GM21423 (cell line): ENCODE results near the gene PREX1.
"Not testable (repeated sequence)": the region's sequence is repeated elsewhere in the genome, so short reads cannot be mapped to it uniquely, and the experiment has no call there.

Experiments
- ATAC-seq: cut with Tn5 transposase; IDR thresholded peaks from one replicate; pipeline ENCODE4 v1.9.1; 2021; ENCODE audit warnings: mild to moderate bottlenecking, moderate library complexity; ENCODE audit not compliant: unreplicated experiment

PREX1 gene

DNA sequence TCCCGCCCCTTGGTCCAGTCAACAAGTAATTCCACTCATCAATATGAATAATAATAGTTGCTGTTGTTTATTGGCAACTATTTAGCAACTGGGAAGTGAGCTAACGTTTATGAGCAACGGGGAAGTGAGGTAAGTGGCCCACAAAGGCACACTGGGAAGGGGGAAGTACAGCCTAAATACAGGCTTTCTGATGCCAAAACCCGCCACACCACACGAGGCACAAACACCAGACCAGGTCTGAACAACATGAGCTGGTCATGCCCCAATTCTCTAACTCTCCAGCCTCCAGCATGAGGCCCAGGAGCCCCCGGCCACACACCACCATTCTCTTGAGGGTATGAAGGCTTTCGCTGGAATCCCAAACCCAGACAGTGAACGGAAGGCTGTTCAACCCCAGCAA, 50.8 kb downstream of the PREX1 start:
- no peak for ATAC-seq

DNA sequence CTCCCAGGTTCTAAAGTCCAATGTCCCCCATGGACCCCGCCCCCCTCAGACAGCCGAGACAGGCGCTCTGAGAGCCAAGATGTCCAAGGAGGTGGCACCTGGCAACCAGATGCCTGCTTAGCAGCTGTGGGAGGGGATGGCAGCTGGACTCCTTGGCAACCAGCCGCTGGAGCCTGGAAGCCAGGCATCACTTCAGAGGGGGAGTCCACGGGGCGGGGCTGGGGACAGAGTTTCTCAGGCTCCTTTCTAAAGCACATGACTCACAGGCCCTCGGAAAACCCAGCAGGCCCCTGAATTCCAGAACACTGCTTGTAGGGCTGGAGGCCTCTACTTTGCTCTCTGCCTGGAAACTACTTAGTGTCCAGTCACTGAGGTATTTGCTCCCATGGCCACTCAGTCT, 51.5 kb downstream of the PREX1 start:
- ATAC-seq, result no peak

DNA sequence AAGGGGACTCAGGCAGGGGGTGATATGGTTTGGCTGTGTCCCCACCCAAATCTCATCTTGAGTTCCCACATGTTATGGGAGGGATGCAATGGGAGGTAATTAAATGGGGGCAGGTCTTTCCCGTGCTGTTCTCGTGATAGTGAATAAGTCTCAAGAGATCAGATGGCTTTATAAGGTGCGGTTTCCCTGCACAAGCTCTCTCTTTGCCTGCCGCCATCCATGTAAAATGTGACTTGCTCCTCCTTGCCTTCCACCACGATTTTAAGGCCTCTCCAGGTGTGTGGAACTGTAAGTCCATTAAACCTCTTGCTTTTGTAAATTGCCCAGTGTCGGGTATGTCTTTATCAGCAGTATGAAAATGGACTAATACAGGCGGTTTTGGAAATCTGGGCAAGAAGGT, 52.3 kb downstream of the PREX1 start:
- ATAC-seq, result not testable (repeated sequence)

DNA sequence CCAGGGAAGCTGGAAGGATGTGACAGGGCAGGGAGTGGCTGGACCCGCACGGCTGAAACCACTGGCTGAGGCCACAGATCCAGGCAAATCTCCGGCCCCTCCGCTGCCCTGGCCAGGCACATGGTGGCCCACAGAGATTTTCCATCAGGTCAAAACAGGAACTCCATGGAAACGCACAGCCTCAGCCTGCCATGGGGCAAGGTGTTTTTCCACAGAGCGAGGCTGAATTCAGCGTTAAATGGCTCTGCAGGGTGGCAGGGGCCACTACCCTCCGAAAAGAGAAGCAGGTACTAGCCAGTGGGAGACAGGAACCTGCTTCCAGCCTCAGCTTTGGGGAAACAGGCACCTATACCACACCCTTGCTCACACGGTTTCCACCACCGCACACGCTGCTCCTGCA, 53.1 kb downstream of the PREX1 start:
- ATAC-seq, result no peak

DNA sequence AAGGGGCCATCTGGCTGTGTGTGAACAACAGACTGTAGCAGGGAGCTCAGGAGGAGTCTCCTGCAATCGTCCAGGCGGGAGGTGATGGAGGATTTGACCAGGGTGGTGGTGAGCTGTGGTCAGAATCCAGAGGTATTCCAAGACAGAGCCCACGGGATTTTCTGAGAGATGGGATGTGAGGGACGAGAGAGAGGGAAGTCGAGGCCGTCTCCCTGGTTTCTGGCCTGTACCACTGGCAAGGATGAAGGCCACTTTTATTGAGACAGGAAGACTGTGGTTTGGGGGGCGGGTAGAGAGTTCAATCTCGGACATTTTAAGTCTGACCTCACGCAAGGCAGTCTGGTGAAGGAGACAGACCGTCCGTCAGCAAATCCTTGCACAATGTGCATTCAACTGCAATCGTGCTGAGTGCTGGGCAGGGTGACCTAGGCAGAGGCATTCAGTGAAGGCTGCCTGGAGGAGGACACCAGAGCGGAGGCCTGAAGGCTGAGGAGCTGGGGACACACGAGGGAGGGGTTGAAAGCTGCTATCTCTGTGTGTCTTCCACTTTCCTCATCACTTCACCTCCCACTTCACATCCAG, 53.9 kb downstream of the PREX1 start:
- no peak for ATAC-seq

DNA sequence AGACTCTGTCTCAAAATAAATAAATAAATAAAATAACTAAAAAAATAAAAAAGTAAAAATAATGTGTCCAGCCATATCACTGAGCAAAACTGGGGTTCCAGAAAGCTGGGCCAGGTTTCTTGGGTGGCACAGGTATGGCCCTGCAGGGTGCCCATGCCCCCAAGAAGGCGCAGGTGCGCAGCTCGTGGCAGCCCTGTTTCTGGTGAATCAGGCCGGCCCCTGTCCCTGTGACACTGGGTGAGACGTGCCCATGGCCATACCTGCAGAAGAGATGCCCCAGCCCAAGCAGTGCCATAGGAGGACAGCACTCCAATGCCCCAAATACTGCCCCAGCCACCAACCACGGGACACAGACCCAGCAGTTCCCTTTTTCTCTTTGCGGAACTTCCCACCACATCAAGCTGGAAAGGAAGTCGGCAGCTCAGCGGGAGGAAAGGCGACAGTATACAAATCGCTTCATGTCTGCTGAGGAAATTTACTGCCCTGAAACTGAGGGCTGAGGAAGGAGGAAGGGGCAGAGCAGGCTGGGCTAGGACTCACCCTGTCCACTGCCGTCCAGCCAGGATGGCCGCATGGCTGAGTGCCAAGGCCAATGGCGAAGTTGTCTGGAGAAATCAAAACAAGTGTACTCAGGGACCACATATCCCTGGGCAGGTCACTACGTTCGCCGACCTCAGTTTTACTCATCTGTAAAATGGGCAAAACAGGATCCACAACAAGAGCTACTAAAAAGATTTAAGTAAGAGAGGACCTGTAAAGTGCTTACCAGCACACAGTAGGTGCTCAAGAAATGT, 55.4 kb downstream of the PREX1 start:
- ATAC-seq, result no peak

DNA sequence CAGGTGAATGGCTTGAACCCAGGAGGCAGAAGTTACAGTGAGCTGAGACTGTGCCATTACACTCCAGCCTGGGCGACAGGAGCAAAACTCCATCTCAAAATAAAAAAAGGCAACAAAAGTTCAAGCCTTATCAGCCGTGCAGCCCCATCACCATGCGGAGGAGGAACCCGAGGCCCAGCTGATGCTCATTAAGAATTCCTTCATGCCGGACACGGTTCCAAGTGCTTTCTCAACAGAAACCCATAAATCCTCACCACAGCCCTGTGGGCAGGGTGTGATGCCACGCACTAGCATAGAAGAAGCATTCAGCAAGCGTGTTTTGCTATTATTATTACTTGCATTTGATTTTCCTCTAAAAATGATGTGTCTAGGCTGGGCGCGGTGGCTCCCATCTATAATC, 56.3 kb downstream of the PREX1 start:
- no peak for ATAC-seq

DNA sequence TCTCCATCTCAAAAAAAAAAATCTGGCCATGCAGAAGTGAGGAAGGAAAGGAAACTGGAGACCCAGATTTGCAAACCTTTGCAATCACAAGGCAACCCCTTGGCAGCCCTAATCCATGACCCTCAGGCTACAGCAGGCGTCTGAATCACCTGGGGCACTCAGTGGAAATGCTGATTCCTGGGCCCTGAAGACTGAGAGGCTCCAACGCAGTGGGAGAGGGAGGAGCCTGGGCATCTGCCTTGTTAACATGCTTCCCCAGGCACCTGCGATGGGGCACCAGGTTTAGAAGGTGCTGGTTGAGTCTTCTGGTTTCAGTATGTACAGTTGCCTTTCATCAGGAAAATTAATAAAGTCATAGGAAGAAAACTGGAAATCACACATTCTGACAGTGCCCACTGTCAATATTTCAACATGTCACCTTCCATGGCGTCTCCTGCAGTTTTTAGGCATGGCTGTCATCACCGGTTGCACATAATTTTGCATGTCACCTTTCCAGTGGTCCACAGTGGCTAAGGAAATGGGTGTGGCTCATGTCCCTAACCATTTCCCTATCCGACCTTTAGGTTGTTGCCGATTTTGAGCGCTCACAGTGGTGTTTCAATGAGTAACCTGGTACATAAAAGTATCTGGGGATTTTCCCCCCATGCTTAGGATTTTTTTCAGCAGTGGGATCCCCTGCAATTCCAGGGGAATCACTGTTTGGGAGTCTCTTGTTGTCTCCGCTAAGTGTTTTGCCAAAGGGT, 56.9 kb downstream of the PREX1 start:
- no peak for ATAC-seq

DNA sequence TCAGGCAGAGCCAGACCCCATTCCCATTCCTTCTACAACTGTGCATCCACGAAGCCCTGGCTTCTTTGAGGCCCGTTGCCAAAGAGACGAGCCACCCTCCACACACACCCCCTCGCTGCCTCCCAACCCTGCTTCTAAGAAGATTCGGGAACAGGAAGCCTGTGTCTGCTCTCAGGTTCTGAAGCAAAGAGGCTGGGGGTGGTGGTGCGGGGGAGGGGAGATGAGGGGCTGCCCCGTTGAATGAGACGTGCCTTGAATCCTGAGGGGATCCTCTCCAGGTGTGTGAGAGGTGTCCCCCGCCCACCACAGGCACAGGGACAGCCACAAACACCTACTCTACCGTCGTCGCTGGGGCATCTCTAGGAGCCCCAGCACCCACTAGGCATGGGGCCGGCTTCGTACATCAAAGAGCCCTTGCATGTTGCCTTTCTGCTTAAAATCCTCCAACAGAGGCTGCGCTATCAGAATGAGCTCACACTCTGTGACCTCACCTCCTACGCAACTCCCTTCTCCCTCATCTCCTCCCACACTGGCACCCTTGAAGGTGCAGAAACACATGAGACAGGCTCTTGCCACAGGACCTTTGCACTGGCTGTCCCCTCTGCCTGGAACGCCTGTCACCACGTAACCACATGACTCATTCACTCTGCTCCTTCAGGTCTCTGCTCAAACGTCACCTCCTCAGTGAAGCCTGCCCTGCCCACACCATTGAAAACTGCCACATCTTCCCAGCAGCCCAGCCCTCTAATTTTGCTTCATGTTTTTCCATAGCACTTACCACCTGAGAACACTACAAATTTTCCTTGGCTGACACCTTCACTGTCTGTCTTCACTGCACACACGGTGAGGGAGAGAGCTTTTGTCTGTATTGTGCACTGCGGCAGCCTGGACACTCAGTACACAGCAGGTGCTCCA, 58.5 kb downstream of the PREX1 start:
- ATAC-seq, result peak; percentile 43

DNA sequence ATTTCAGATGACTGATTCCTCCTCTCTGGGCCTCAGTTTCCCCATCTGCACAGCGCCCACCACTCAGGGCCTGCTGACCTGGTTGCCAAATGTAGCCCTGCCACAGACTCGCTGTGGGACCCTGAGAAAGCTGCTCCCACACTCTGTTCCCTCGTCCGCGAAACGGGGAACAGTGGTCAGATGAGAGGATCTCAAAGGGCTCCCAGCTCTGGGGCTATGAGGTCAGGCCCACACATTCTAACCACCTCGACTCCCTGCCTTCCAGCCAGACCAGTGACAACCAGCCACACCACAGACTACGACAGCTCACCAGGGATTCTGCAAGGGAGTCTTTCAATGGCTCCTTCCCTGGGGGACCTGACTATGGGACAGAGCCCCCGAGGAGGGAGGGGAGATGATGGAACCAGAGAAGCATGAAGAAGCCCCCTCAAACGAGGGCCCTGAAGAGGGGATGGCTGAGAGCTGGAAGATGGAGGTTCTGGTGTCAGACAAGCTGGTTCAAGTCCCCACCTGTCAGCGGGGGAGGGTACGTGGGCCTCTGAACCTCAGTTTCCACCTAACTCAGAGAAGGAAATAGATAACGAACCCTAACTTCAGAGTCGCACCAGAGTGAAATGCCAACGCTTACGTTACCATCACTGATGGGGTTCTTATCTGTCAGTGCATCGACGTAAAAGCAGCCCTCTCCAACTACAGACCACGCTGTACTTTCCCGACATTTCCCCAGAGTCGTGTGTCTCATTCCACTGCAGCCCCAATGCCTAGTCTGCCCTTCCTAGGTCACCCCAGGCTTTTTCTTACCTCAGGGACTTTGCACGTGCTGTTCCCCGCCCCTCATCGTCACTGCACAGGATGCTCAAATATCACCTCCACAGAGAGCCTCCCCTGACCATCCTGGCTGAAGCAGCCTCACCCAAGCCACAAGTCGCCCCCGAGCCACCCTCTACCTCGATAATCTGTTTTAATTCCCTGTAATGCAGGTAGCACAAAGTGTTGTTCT, 60.5 kb downstream of the PREX1 start:
- ATAC-seq, result no peak

DNA sequence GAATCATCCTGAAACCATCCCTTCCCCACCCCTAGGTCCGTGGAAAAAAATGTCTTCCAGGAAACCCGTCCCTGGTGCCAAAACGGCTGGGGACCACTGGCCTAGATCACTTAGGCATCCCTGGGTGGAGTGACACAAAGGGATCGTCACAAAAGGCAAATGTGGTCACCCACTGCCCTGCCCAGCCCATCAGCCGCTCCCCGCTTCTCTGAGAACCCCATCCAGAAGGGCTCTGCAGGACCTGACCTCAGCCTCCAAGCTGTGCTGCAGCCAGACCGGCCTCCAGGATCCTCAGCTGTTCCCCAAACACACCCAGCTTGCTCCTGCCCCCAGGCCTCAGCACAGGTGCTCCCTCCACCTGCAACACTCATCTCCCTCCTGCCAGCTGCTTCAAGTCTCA, 61.6 kb downstream of the PREX1 start:
- ATAC-seq, result no peak

DNA sequence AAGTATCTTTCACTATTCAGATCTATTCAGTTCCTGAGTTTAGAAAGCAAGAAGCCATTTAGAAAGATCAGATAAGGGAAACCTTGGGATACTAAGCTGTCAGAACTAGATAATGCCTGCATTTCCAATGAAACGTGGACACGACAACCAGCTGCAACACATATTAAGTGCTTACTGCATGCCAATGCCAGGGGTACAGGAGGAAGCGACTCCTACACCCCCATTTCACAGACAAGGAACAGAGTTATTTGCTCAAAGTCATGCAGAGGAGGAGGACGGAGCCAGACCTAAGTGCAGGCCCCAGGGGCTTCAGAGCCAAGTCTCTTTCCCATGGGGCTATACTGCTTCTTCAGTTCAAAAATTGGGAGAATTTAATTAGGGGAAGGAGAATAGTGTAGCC, 62.4 kb downstream of the PREX1 start:
- no peak for ATAC-seq

DNA sequence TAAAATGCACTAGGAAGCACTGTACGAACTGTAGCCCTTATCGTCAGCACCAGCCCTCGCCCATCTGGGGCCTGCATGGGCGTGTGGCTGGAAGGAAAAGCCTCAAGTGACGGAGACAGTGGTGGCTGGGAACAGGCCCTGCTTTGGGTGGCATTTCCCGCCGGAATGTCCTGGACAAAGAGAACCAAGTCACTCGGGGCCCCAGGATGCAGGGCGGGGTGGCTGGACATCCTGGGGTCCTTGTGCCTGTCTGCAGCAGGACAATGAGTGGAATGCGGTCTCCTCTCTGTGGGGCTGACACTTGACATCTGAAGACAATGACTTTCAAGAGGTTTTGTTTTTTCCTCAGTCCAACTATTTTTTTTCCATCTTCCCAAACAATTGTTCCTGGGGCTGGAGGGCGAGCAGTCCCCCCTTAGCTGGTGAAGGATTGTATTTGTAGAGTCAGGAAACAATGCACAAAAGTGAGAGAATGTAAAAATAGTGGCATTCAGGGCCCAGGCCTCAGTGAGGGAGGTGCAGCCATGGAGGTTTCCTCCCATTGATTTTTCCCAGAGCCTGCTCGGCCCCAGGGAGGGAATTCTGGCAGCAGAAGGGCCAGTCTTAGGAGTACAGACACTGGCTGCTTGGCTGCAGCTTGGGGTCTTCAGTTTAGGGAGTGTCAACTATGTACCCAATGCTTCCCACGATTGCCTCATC, 64.4 kb downstream of the PREX1 start:
- ATAC-seq, result no peak

DNA sequence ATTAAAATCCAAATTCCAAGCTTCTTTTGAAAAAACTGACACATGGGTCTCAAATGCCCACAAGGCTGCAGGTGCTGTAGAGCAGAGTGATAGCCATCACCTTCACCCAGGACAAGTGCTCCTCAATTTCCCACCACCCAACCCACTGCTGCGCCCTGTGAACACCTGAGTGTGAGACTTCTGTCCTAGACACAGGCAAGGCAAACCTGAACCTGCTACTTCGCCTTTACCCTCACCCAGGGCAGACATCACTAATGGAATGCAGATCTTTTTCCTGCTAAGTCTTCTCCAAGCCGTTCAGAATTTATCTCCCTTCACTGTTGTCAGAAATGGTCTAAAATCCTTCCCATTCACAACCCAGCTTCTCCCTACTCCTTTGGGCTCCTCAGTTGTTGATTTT, 65.9 kb downstream of the PREX1 start:
- ATAC-seq, result no peak

DNA sequence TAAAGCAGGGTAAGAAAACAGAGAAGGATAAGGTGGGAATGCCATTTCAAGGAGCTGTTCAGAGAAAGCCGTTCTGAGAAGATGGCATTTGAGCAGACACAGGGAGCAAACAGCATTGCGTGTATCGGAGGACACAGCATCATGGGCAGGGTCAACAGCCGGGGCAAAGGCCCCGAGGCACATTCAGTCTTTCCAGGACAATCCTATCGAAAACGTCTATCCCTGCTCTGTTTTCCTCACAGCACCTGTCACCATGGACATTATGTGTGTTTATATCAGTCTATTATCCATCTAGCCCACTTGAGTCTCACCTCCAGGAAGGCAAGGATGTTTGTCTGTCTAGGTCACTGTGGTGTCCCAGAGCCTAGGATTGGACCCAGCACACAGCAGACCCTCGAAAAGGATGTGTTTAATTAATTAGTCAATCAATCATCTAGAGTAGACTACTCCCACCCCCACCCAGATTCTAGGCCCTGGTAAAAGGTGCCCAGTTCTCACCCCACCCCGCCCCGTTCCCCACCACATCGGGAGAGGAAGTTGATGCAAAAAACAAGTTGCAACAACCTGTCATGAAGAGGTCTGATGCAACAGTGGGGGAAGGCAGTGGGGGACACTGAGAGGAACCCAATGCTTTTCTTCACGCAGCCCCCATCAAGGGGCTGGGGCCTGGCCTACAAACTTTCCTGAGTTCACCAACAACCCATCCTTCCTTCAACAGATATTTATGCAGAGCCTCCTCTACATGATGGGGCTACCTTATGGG, 66.6 kb downstream of the PREX1 start:
- no peak for ATAC-seq

DNA sequence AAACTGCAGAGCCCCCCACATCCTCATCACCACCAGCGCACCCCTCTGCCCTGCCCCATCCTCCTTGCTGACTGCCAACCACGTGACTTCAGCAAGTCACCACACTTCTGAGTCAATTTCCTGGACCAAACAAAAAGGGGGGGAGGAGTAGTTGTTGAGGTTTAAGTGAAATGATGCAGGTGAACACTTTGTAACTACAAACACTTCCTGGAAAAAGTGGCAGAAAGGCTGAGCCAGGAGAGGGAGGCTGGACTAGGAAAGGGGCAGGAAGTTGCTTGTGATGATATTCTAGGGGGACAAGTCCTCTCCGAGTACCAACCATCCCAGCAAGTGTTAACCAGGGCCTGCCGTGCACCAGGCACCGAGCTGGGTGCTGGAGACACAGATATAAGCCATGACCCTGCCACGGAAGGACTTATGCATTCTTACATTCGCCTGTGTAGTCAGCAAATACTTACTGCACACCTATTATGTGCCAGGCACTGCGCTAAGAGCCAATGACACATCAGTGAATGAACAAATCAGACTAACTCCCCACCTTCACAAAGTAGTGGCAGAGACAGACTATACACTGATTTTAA, 67.3 kb downstream of the PREX1 start:
- peak; percentile 63 for ATAC-seq

DNA sequence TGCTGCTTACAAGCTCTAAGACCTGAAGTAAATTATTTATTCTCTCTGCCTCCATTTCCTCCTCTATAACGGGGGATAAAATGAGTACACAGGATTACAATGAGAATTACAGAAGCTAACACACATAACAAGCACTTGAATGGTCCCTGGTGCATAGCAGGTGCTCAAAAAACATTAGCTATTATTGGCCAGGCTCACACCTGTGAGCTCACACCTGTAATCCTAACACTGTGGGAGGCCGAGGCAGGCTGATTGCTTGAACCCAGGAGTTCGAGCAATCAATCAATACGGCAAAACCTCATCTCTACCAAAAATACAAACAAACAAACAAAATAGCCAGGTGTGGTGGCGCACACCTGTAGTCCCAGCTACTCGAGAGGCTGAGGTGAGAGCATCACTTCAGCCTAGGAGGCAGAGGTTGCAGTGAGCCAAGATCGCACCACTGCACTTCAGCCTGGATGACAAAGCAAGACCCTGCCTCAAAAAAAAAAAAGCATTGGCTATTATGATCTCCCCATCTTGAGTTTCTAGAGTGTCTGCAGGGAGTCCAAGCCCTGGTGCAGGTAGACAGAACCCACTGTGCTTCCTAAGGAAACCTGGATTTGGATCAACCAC, 68.1 kb downstream of the PREX1 start:
- ATAC-seq, result no peak
